HG02763 (cell line): ENCODE data around the gene SLC26A9.

Experiments
- ATAC-seq: cut with Tn5 transposase; IDR thresholded peaks from one replicate; pipeline ENCODE4 v1.9.1; 2021; ENCODE audit warnings: mild to moderate bottlenecking, moderate library complexity; ENCODE audit not compliant: unreplicated experiment

The SLC26A9 gene

DNA sequence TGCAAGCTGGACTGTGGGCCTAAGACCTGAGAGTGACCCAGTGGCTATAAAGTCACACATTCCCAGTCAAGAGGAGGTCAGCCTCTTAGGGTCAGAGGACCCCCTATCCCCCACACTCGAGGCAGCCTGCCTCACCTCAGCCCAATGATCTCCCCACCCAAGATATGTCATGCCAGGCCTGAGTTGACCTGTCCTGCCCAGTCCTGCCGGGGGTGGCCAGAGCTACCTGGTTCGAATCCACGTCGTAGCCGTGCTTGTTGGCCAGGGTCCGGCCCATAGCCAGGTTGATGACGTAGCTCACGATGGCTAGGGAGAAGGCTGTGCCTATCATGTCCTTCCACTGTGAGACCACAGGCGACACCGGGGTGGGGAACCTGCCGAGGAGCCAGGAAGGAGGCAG, 15.6 kb downstream of the SLC26A9 start:
- no peak for ATAC-seq

DNA sequence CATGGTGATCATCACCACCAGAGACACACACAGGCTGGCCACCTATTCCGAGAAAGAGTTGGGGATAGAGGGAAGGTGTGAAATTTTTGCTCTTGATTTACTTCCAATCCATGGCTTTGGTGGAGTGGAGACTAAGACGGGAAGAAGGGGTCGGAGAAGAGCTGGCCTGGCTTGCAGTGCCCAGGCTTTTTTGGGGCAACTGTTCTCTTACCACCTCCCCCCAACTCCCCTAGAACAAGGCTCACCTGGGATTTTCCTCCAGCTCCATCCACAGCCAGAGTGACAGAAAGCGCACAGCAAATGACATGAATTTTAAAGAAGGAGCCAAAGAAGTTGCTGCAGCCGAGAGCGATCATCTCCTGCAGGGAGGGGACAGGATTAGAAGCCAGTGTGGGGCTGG, 16.0 kb downstream of the SLC26A9 start:
- no peak for ATAC-seq

DNA sequence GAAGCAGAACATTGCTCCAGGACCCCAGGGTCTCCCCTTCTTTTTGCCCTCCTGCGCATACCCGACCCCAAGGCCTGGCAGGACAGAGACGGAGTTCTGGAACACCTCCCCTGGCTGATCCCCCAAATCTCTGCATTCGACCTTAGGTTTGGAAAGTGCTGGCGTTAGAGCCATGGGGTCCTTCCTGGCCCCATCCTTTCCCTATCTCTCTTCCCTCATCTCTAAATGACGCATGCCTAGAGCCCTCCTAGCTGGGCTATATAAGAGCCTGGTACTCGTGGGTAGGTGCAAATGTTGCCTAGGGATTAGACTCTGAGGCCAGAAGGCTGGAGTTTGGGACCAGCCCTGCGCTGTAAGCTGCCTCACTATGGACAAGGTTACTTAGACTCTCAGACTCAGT, 16.6 kb downstream of the SLC26A9 start:
- no peak for ATAC-seq

DNA sequence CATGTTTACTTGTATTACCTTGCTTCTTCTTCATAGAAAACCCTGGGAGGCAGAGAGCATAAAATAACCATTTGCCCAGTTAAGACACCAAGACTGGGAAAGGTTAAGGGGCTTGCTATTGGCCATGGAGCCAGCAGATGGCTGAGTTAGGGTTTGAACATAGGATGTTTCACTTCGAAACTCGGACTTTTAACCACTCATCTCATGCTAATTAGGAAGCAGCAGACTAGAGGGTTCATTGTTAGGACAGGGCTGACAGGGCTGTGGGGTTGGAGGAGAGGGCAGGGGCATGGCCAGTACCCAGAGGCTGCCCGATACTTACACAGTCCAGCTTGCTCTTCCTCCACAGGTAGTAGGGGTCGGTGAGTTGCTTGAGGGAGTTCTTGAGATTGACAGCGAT, 17.0 kb downstream of the SLC26A9 start:
- ATAC-seq, result no peak

DNA sequence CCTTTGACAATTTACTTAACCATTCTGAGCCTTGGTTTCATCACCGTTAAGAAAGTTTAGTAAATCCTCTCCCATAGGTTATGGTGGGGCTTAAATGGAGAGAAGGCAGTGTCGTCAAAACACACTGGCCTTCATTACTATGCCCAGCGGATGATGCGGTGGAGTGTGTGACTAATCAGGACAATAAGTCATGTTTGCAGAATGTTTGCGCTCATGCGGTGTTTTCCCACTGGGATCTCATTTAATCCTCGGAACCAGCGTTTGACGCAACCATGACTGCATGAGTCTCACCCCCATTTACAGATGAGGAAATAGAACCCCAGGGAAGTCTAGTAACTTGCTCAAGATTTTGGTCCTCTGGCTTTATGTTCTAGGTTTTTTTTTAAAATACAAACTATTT, 17.5 kb downstream of the SLC26A9 start:
- ATAC-seq, result no peak

DNA sequence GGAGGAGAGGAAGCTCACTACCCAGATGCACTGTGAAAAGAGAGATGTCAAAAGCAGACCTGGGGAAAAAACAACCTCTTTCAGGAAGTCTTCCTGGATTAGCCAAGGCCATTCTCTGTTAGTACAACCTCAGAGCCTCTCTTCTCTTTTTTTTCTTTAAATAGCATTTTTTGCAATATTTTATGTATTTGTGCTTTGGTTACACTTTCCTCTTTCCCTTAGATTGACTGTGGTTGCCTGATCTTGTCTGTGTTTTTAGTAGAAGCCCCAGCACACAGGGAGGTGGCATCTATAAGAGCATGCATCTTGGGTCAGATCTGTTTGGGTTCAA, 18.8 kb downstream of the SLC26A9 start:
- no peak for ATAC-seq

DNA sequence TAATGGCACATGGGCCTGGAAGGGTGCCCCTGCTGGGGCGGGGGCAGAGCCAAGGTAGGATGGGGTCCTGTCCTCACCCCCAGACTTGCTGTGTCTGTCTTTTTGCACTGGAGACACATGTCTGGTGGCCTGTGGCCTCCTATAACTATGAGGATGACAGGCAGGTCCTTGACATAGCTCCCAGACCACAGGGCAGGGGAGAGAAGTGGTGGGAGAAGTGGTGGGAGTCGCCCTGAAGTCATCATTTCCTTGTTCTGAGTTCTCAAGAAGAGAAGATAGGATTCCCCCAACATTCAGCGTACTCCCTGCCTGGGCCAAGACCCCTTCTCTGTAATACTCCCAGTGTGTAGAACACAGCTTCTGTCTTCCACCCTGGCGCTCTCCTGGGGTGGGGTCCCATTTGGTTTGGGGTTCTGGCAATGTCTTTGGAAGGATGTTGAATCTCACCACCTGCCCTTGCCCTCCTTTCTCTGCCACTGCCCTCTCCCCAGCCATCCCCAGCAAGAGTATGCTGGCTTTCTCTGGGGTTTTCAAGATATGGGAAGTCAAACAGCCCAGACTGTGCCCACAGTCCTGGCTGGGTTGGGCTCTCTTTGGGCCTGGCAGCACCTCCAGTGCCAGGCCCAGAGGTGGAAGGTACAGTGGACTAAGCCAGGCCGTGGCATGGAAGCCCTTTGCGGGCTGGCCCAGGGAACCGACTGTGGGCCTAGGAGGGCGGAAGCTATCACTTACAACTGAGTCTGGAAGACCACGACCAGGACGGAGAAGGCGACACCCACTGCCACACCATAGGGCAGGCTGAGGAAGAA, 19.4 kb downstream of the SLC26A9 start:
- ATAC-seq, result no peak

DNA sequence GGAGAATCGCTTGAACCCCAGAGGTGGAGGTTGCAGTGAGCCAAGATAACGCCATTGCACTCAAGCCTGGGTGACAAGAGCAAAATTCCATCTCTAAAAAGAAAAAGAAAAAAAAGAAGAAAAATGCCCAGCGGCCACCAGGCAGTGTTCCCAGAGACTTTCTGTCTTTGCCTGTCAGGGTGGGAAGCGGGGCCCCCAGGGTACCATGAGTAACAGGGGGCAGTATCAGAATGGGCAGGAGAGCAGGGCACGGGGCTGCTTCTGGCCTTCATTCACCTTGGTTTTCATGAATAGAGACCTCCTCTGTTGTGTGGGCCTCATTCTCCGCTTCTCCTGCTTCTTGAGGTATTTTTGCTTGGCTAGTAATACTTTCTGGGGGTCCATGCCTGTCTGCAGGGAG, 20.4 kb downstream of the SLC26A9 start:
- no peak for ATAC-seq

DNA sequence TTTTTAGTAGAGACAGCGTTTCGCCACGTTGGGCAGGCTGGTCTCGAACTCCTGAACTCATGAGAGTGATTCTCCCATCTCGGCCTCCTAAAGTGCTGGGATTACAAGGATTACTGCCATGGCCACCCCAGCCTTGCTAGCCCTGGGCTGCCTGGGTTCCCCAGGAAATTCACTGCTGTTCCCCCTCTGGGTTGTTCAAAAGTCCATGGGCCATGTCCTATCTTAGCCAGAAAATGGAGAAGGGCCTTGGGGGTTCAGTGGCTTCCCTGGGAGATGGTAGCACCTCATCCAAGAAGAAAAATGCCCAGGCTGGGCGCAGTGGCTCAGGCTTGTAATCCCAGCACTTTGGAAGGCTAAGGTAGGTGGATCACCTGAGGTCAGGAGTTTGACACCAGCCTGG, 20.9 kb downstream of the SLC26A9 start:
- no peak for ATAC-seq

DNA sequence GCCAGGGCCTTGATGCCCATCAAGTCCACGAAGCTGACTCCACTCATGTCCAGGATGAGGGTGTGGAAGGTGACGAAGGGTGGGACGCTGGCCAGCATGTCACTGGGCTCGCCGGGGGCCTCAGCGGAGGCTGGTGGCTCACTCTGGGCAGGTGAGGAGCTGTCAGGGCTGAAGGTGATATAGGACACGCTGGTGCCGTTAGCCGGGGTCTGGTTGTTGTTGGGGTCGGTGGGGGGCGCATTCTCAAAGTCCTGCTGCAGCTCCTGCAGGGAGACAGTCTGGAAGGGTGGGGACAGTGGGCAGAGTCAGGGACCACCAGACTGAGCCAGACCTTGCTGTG, 21.7 kb downstream of the SLC26A9 start:
- no peak for ATAC-seq

DNA sequence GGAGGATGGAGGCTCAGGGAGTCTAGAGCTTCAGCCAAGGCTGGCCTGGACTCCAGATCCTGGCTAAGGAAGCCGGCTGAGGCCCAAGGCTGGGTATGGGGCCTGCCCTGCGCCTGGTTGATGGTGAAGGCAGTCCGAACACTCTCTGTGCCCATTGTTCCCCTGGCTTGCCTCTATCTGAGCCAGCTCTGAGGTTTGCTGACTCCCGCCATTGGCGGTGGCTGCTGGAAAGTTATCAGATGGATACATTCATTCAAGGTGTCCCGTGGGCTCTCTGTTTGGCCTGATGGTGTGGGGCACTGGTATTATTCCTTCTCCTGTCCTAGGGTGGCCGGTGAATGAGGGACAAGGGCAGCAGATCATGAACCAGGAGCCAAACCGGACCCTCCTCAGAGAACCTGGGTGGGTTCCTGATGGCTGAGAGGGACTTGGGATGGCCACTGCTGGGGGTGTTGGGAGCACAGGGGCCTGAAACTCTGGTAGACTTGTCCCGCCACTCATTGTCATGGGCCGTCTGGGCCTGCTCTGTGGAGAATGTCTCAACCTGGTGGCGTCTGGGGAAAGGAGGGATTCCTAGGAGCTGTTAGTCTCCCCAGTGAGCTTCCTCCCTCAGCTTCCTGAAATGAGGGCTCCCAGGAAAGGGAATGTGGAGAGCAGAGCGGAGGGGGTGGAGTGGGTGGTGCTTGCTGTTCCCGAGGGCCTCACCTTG, 22.2 kb downstream of the SLC26A9 start:
- ATAC-seq, result no peak

DNA sequence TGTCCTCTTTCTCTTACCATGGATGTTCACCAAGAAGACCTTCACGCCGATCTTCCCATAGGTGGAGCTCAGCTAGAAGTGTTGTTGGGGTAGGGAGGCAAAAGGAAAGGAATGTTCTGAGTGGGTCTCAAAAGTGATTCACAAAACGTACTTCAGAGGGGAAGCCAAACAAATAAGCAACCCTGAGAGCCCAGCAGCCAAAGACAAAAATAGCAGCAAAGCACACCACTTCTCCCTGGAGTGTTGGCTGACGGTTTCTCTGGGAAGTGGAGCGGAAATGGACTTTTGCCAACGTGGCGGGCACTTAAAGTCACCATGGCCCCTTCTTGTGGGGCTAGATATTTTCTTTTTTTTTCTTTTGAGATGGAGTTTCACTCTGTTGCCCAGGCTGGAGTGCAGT, 23.1 kb downstream of the SLC26A9 start:
- no peak for ATAC-seq

DNA sequence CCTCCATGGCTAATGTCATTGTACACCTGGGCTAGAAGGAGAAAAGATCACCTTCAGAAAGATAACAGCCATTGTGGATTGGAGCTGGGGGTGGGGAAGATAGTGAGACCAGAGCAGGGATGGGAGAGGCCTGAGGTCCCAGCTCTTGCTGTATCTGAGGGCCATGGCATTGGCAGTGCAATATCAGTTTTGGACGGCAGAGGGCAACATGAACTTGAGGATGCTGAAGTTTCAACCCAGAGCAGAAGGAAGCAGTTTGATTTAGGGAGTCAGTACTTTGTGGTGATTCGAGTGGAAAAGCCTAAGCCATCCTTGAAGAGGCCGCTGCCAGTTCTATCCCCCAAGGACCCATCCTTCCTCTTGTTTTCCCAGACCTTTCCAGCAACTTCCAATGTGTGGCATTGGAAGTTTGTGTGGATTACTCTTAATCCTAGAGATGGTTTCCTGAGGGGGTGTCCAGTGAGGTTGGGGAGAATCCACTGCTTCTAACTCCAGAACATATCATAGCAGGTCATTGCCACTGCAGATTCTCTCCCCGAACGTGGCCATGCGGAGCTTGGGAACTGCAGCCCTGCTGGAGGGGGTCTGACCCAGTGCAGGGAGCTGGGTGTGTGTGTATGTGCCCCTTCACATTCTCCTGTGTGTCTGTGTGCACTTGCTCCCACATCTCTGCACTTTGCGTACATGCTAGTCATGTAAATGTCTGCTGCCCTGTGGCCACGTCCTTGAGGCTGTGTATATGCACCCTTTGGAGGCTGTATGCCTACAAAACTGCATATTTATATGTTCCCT, 24.1 kb downstream of the SLC26A9 start:
- no peak for ATAC-seq

DNA sequence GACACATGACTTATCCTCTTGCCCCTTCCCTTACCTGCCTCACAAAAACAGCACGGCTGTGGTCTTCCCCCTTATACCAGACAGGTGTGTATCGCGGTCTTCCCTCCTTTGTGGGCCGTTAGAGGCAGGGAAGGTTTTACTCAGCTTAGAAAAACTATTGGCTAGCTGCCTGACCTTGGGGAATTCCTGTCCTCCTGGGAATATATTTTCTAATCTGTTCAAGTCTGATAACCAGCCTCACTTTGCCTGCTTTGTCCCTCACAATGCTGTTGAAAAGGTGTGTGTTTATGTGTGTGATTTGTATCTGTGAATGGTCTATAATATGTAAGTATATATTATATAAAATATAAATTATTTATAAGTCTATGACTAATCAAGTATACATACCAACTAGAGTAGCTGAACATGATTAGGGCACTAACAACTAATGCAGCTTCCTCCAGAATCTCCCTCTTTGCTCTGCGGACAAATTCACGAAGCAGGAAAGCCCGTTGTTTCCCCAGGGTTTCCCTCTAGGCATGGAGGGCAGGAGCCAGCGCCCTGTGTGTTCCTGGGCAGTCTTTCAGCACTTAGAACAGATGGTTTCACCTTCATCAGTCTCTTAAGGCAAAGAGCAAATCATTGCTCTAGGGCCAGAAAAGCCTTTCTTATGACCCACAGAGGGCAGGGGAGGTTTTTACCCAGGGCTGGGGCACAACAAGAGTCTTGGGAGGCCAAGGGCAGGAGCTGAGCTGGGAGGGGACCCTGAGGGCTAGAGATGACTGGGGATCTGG, 25.6 kb downstream of the SLC26A9 start:
- no peak for ATAC-seq

DNA sequence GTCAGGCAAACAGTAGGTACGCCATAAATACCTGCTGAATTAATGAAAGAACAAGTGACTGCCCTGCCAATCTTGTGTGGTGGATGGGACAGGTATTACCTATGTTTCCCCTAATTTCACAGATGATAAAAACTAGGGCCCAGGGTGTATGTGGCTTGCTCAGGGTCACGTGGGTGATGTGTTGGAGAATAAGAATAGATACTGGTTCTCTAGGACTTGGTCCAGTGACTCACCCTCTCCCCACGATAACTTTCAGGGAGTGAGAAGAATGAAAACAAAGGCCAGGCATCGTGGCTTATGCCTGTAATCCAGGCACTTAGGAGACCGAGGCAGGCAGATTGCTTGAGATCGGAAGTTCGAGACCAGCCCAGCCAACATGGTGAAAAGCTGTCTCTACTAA, 26.7 kb downstream of the SLC26A9 start:
- ATAC-seq, result no peak

DNA sequence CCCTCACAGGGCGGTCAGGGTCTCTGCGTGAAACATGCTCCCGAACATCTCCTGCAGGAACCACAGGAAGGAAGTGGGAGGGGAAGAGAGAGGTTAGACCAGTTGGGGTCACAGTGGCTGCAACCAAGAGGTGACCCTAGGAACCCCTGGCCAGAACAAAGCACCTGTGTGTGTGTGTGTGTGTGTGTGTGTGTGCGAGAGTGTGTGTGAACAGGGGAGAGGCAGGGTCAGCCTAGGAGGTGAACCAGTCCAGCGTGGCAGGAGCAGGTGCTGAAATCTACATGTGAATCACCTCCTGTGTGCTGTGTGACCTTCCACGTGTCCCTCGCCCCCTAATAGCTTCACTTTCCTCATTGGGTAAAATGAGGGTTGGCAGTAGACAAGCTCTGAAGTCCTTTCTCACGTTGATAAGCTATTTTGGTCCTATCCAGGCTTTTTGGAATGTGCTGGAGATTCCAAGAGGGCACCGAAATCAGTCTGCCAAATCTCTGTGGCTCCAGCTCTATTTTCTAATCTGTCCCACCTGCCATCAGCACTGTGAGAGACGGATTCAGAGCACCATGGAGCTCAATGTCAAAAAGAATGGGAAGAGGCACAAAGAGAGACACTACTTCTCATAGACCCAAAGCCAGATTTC, 27.8 kb downstream of the SLC26A9 start:
- ATAC-seq, result no peak

DNA sequence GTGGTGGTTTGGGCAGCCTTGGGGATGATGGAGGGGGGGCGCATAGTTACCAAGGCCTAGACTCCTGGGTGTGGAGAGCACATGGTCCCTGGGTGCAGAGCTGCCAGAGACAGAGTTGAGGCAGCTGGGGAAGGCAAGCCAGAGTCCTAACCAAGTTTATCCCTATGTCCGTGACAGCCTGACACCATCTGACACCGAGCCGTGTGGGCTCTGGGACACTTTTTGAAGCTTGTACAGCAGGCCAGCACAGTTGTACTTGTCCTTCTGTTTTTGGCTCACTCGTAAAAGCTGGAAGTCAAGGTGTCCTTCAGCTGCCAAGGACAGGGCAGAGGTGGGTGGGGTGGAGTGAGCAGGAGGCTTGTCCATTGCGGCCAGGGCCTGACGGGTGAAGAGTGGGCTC, 28.5 kb downstream of the SLC26A9 start:
- no peak for ATAC-seq

DNA sequence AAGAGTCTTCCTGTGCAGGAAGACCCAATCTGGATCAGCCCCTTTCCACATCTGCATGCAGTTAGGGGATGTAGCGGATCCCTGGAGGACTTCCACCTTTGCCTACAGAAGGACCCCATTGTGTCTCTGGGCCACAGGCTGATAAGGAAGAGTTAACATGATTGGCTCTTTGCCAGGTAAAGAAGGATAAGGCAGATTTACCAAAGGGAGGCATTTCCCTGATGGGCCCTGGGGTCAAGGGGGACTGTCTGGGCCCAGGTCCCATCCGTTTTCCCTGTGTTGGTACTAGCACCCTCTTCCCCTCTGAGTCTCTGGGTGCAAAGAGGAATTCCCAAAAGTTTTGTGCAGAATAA, 29.1 kb downstream of the SLC26A9 start:
- ATAC-seq, result no peak

DNA sequence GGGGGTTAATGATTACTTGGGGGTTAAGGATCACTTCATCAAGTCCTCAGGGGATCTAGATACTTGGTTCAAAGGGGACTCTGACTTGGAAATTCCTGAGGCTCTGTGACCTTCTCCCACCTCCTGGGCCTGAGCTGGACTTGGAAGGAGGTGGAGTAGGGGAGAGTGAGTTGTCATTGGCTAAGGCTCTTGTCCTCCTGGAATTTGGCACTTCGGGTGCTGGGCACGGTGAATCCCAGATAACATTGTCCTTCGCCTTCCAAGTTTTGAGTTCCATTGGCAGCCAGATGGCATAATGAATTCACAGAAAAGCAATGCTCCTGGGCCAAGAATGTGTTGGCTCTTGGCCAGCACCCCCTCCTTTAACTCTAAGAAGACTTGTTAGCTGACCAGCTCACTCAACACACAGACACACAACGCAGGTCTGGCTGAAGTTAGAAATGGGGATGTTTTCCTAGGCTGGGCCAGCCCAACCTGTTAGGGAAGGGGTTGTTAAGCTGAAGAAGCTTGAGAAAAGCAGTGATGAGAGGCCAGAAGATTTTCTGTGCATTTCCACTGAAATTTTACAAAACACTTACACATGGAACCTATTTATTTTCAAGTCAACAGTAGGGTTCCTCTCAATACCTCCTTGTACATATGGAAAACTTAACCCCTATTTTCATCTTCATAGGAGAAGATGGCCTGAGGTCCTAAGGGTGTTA, 29.7 kb downstream of the SLC26A9 start:
- no peak for ATAC-seq

DNA sequence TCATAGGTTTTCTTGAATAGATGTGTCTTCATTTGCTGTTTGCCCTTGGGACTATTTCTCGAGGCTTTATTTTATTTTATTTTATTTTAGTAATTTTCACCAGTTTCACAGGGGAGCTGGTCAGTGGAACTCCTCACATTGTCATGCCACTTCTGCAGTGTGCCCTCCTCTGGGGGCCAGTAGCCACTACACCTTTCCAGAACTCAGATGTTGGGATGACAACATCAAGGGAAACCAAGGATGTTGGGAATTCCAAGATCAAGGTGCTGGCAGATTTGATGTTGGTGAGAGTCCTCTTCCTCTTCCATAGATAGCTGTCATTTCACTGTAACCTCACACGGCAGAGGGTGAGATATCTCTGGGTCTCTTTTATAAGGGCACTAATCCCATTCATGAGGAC, 35.5 kb downstream of the SLC26A9 start:
- no peak for ATAC-seq
